ENCODE measurements around the gene C14orf180. TPM values are rescaled to one million over a fixed set of nuclear protein-coding genes. Genes with fewer than 3 reads are reported as not detected.
"Not testable (repeated sequence)": the region's sequence is repeated elsewhere in the genome, so short reads cannot be mapped to it uniquely, and the experiment has no call there.

C14orf180 gene
- polyA plus RNA-seq, 5 donors: 0.47 TPM; not detected in 4

DNA sequence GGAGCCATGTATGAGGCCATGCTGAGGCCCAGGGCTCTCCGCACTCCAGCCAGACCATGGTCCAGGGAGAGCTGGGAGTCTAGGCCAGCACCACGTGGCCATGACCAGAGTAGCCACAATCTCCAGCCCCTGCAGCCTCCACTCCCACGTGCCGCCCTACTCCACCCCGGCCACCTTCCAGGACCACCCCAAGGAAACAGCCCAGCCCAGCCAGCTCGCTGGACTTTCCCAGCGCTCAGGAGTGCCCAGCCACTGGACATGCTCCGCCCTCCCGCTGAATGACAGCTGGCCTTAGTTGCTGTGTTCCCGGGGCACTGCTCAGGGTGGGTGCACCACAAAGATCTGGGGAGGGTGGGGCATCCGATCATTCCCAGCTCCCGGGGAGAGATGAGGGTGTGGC is 2.1 kb upstream of the C14orf180 start:
- DNase-seq: no peak

GRCh38 chr14:104577847-104578301 is 1.7 kb upstream of the C14orf180 start:
- no peak for DNase-seq

DNA sequence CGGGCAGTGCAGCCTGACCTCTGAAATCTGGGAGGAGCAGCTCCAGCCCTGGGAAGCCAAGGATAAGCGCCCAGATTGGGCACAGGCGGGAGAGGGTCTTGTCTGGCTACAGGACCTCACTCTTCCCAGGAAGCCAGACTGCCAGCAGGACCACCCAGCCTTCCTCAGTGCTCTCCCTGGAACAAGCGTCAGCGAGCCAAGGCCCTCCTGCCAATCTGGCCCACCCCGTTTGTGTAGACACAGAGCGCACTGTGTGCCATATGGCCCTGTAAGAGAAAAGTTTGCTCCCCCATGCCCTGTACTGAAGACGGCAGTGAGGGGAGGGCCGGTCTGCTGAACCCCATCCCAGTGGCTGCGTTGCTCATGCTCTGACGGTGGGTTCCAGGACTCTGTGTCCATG is 1.2 kb upstream of the C14orf180 start:
- DNase-seq: no peak

DNA sequence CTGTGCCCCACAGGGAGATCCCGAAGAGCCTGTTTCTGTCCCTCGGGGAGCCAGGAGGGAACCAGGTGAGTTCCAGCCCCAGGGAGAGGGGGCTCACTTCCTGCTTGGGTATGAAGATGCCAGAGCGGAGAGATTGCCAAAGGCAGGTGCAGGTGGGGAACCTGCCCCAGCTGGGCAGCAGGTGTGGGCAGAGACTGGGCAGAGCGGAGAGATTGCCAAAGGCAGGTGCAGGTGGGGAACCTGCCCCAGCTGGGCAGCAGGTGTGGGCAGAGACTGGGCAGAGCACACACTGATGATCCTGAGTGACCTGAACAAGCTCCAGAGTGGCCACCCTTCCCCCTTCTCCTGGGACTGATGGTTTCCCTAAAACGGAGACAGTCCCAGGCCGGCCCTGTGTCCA is 375 bp downstream of the C14orf180 start:
- not testable (repeated sequence) for DNase-seq

DNA sequence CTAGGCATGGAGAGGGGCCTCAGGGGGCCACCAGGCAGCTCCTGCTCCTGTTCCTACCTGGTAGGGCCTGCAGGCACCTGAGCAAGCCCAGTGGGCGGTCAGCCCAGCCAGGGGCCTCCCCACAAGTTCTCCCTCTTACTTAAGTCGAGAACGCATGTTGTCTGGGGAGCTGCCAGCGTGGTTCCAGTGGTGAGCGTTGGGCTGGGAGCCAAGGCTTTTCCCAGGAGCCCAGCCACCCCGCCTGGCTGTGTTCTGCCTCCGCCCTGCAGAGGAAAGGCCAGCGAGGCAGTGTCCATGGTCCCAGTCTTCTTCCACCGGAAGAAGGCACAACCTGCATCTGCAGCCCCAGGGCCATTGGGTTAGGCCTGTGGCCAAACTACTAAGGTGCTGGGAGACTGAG is 1.4 kb downstream of the C14orf180 start:
- no peak for DNase-seq

DNA sequence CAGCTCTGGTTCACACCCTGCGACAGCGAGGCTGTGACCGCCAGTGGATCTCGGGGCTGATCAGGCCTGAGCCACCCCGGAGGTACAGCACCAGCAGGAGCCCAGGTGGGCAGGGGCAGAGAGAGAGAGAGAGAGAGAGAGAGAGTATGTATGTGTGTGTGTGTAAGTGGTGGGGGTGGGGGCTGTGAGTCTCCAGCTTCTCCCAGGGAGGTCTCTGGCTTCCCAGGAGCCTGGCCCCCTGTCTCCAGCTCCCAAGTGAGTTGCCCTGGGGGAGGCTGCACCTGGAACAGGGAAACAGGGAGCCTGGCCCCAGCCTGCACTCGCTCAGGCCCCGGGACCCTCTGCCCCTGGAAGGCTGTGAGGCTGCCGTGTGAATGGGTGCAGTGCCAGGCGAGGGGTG is 2.0 kb downstream of the C14orf180 start:
- no peak for DNase-seq

- DNase-seq: no peak
Observed at GRCh38 chr14:104582005-104582404, 2.4 kb downstream of the C14orf180 start.

DNA sequence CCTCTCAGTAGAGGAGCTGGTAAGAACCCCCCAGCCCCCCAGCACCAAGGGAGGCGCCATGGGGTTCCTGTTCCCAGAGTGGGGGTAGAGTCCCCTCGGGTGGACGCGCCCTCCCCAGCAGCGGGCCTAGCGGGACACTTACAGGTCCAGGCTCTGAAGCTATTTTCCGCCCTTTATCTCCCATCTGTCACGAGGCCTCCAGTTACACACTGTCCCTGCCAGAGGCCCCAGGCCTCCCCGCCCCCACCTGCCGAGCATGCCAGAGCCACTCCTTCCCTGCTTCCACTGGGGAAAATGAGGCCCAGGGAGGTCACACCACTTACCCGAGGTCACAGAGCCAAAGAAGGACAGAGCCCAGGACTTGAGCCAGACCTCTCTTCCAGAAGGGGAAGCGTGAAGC is 3.1 kb downstream of the C14orf180 start:
- no peak for DNase-seq

DNA sequence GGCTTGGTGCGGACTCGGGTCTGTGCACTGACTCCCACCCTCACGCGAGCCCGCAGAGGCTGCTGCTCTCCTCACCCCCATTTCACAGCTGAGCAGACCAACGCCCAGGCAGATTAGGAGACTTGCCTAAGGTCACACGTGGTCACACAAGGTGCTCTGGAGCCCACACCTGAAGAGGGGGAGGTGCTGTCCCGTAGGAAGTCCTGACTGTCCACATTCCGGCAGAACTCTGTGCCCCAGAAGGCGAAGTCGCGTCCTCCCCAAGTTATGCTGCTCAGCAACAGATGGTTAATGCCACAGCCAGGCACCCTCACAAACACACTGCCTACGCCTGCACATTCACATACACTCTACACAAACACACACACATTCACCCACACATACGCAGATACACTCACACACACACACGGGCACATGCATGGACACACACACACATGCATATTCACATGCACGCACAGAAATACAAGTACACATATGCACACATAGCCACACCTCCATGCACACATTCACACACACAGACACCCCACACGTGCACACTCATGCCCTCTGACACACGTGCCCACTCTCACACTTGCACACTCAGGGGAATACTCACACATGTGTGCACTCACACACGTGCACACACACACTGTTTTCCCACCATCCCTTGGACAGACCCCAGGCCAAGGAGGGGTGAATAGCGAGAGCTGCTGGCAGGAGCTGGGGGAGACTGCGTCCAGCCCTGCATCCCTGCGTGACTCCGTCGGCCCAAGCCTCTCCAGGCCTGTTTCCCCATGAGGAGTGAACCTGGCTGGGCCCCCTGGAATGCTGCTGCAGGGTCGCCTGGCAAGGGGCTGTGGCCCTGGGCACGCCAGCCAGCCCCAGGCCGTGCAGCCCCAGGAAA is 4.1 kb downstream of the C14orf180 start:
- no peak for DNase-seq

DNA sequence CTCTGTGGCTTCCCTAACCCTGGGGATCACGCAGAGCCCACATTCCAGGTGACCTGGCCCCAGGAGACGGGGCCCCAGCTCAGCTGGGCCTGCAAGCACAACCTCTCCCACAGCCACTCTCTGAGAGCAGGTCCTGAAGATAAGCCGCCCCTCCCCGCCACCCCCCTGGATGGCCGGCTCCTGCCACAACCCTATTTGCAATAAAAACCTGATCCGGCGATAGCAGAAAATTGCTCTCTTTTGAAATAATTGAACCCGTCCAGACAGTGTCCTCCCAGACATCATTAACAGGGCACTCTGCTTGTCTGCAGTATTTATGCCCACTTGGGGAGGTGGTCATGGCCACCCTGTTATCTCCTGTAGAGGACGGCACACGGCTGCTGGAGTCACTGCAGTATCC is 5.0 kb downstream of the C14orf180 start:
- DNase-seq: no peak

- DNase-seq: no peak
Observed at GRCh38 chr14:104585966-104586697, 6.6 kb downstream of the C14orf180 start.

- no peak for DNase-seq
Observed at GRCh38 chr14:104586832-104587620, 7.5 kb downstream of the C14orf180 start.

GRCh38 chr14:104587641-104588040 is 8.1 kb downstream of the C14orf180 start:
- no peak for DNase-seq

DNA sequence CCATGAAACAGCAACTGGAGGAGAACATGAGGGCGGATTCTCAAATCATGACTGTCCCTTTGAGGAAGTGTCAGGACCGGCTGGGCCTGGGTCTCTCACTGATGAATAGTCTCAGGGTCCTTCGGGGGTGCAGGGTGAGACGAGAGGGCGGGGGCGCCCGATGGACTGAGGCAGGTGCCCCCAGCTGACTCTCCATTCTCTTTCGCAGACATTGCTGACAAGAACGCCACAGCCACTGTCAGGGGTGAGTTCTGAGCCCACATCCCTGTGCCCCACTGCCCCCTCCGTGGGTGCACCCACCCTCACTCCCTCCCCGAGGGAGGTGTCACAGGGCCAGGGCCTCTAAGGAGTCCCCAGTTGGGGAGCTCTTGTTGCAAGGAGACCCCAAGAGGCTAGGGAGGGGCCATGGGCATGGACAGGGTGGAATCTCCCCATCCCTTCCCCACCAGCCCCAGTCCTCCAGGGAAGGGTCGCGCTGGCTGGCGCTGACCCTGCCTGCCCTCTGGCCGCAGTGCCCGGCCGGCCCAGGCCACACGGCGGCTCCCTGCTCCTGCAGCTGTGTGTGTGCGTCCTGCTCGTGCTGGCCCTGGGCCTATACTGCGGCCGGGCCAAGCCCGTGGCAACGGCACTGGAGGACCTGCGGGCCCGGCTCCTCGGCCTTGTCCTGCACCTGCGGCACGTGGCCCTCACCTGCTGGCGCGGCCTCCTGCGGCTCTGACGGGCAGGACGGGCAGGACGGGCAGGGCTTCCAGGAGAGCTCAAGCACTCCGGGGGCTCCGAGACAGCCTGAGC is 8.7 kb downstream of the C14orf180 start:
- DNase-seq: no peak

- DNase-seq: no peak
Observed at GRCh38 chr14:104589338-104590195, 10.0 kb downstream of the C14orf180 start.

DNA sequence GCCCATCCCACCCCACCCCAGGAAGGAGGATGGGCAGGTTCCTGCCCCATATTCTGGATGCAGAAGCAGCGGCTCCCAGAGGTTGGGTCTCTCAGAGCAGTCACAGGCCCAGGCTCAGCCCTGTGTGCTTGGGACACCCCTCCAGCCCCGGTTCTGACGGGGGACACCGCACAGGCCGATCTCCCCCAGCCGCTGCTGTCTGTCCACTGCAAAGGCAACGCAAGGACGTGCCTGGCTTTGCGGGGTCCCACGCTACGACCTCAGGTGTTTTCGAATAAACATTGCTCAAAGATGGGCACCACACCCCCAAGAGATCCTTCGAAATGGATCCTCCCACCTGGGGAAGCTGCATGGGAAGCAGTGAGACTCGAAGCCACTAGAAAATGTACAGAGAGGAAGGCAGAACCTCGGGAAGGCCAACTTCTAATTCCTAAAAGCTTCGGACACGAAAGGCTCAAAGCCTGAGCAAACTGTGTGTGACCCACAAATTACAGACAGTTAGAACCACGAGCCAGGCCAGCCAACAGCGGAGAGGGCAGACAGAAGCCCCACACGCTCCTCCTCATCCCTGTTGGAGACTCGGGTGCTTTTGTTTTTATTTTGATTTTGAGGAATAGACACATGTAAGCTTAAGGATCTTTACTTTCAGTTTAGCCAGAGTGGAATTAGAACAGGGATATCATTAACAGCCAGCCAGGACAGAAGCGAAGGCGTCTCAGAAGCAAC is 10.8 kb downstream of the C14orf180 start:
- no peak for DNase-seq

DNA sequence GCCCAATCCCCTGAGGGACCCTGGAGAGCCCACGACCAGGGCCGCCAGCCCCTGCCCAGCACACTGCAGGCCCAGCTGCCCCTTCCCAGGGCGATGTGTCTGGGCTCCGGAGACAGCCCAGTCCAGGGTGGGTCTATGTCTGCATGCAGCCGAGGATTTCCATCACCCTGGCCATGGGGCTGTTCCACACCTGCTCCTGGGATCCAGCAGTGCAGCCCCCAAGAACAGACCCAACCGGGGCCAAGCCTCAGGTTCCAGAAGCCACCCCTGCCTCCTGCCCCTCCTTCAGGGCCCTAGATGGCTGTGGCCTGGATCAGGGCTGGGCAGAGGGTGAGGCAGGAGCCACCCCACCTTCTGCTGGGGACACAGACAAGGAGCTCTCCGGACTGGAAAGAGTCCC is 11.5 kb downstream of the C14orf180 start:
- no peak for DNase-seq

- DNase-seq: no peak
Observed at GRCh38 chr14:104591506-104592291, 12.1 kb downstream of the C14orf180 start.

GRCh38 chr14:104592292-104592672 is 12.7 kb downstream of the C14orf180 start:
- no peak for DNase-seq
